NCI-H1694 treated with DMSO at 0.1 percent for 48 hours (cell line): ENCODE measurements around the gene DERL3.

Source experiments
- DNase-seq: peaks from one replicate; lab custom pipeline; 2025; lab: John Stamatoyannopoulos, UW

Gene DERL3

DNA sequence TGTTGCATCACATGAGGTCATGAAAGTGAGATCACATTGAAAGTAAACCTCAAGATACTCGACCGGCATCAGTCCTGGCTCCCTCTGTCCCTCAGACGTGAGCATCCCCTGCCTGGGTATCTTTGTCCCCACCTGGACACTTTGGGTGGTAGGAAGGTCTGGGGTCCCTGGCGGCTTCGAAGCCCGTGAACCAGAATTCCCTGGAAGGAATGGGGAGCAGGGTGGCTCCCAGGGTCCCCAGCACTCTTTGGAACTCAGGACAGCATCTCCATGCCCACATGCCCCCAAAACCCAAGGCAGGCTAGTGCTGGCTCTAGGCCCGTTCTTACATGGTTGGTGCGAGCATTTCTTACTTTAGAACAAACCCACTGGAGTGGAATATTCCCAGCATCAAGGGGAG lies 7.5 kb downstream of the DERL3 start:
- DNase-seq: no peak

DNA sequence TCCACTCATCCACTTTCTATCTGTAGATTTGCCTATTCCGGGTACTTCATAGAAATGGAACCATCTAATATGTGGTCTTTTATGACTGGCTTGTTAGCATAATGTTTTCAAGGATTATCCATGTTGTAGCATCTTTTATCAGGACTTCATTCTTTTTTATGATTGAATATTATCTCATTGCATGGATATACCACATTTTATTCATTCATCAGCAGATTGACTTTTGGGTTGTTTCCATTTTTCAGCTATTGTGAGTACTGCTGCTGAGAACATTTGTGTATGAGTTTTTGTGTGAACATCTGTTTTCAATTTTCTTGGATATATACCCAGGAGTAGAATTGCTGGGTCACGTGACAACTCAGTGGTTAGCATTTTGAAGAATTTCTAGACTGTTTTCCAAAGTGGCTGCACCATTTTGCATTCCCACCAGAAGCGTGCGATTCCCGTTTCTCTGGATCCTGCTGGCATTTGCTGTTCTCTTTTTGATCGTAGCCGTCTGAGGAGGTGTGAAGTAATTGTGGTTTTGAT lies 8.9 kb downstream of the DERL3 start:
- no peak for DNase-seq

DNA sequence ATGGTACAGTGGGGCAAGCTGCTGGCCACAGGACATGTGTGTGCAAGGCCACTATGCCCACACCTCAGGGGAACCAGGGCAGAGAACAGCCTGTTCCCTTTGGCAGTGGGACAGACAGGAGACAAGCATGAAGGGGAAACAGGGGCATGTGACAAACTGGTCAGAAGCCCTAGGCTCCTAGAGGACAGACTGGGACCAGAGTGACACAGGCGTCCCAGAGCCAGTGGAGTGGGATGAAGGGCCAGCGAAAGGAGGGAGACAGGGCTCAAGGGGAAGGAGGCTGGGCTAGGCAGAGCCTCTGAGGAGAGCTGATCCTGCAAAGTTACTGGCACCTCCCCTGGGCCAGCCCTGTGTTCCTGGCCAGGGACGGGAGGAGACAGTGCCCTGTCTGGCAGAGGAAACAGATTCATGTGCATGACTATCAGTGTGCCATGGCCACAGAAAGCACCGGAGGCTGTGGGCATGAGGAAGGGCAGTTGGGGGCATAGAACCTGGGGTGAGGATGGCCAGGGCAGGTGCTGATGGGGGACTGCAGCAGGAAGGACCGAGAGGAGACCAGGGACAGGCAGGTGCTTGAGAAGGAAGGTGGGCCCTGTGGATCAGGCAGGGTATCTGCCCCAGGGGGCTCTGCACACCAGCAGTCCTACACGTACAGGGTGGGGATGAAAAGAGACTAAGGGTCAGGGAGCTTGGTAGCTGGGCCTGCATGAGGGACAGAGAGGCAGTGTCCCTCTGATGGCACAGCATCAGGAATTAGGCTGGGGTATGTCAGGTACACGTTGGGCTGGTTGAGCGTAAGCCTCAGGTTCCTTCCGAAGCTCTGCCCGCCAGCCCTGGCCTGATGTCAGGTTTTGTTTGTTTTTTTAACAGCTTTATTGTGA lies 9.8 kb downstream of the DERL3 start:
- DNase-seq: no peak

DNA sequence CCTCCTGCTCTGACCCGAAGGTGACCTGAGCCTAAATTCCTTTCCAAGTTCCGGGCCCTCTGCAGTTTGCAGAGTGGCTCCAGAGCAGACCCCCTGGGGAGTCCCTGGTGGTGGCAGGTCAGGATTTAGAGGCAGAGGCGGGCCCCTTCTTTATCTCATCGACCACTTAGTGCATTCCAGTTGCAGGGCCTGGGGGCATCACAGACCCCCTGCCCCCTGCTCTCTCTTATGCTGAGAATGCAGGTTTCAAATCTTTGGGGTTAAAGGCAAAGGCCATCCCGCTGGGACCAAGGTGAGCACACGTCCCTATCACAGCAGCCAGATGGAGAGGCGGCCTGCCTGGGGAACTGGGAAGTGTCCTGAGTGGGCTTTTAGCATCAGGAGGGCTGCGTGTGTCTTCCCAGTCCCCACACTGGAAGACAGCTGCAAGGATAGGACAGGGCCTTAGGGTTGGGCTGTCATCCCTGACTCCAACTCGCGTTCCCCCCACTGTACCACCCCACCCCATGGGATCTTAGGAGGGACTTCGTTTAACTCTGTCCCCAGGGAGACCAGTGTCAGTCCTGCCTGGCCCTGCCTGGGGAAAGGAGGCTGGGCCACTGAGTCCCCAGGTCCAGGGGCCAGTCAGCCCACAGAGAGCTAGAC lies 11.3 kb downstream of the DERL3 start:
- DNase-seq: no peak

DNA sequence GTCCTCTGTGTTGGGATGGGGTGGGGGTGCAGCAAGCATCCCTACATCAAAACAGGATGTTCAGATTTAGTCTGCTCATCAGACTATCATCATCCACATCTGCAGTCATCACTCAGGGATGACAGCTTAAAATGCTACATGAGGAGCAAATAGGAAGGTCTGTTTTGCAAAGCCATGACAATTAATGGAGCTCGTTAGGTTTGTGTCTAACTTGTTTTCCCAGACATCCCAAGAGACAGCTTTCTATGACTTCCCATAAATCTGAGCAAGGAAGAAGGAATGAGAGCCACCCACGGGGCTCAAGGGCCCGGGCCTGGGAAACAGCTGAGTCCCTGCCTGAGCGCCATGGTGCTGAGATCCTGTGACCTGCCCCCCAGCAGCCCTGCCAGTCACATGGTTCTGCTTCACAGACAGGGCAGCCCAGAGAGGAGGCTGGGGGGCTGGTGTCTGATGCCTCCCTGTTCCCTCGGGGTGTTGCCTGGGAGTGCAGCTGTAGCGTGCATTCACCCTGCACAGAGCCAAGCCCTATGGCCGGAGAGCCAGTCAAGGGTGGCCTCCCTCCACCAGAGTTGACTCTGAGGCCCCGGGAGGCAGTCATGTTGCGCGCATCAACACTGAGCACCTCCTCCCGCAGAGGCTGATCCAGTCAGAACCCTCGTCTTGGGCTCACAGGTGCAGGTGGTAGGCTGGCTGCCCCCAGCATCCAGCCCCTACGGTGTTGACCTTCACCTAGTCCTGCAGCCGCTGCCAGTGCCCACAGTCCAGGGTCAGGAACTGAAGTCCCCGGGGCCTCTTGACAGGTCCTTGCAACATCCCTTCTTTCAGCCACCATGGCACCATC lies 12.1 kb downstream of the DERL3 start:
- no peak for DNase-seq

DNA sequence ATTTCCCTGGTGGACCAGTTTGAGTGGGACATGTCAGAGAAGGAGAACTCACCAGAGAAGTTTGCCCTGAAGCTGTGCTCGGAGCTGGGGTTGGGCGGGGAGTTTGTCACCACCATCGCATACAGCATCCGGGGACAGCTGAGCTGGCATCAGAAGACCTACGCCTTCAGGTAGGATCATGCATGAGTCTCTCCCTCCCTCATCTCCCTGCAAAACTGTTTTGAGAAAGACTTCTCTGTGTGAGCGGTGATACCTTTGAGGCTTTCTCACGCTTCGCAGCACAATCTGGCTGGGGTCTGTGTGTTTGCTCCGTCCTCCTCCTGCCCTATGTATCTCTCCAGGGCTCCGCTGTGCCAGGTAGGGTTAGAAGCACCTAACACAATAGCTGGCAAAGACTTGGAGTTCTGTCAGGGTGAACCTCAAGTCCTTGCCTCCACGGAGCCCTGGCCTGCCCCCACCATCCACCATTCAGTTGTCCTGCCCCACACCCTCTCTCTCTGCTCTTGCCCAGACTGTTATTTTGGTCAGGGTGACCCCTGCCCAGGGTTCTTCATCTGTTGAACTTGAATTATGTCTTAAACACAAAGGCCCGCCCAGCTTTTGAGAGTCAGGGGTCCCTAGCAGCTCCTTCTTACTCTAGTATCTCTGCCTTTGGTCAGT lies 13.4 kb downstream of the DERL3 start:
- DNase-seq: no peak

DNA sequence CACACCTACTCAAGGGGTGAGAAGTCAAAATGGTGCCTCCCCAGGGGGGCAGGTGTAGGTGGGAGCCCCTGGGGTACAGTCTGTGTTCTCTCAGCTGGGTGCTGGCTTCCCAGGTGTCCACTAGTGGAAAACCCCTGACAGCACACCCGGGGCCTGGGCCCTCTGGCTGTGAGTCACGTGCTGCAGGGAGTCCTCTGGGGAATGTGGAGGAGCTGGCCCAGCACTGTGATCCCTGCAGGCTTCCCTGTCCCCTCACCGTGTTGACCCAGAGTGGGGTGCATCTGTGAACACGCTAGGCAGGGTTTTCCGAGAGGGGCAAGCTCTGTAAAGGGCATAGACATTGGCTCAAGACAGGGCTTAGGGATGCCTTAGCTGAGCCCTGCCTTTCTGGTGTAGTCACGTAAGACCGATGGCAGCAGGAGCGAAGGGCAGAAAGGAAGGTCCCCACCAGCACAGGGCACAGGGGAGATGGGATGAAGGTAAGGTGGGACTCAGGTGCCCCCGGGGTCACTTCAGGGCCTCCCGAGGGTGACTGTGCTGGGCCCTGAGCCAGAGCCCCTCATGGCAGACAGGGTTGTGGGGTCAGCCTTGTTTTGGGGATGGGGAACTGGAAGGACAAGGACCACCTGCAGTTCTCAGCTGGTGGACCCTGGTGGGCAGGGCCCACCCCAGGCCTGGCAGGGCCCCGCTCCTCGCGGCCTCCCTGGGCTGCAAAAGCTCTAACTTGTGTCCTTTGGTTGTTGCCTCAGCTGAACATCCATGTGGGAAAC lies 14.1 kb downstream of the DERL3 start:
- DNase-seq: no peak

DNA sequence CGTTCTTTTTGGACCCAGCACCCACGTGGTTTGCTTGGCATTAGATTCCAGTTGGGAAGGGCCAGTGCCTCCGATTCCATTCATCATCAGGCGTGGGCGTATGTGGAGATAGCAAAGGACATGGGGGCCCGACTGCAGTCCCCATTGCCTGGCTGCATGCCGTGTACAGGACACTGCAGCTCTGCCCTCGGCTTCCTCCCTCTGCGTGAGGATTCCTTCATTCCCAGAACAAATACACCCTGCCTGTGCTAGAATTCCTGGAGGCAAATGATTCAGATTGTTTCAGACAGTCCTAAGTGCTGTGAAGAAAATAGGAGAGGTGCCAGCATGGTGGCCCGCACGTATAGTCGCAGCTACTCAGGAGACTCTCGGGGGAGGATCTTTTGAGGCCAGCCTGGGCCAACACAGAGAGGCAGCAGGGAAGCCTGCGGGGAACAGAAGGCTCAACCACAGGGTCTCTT lies 15.4 kb downstream of the DERL3 start:
- DNase-seq: no peak

DNA sequence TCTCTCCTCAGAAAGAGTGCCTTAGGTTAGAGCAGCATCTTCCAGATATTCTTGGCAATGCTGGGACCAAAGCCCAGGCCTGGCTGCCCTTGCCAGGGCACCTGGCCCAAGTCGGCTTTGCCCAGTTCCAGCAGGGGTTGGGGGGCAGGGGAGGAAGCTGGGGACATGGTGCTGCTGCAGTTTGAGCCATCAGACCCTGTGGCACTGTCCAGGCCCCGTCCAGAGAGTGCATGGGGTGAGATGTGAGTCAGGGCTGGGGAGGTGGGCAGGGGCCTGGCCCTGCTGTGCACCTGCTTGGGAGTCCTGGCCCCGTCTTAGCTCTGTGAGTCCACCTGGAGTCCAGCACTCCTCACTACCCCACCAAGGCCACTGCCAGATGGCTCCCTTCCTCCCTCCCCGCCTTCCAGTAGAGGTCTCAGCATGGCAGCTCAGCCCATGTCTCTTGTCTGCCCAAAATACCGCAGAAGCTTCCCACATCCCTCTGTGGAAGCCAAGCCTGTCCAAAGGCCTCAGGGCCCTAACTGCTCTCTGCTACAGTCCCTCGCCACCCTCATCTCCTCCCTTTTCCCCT lies 16.6 kb downstream of the DERL3 start:
- no peak for DNase-seq

DNA sequence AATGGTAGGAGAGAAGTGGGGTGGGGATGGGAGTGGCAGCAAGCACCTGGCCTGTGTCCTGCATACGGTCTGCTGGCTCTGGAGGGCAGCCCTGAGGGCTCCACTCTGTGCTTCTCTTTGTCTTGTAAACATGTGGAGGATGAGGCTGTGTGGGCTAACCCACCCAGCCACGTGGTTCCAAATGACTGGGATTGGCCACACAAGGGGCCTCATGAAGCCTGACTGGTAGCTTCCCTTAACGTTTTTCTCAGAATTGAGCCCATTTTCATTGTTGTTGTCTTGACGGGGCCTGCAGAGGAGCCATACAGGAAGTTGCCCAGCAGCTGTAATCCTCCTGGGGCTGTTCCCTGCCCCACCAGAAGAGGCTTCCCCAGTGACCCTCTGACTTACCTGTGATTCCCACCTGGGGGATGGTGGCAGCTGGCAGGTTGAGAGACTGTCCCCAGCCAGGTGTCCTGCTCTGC lies 18.0 kb downstream of the DERL3 start:
- DNase-seq: no peak

DNA sequence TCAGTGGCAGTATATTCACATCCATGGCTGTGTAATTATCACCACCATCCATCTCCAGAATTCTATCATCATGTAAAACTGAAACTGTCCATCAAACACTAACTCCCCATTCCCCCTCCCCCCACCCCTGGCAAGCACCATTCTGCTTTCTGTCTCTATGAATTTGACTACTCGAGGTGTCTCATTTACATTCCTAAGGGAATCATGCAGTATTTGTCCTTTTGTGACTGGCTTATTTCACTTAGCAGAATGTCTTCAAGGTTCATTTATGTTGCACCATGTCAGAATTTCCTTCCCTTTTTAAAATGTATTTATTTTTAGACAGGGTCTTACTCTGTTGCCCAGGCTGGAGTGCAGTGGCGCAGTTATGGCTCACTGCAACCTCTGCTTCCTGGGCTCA lies 20.3 kb downstream of the DERL3 start:
- no peak for DNase-seq

DNA sequence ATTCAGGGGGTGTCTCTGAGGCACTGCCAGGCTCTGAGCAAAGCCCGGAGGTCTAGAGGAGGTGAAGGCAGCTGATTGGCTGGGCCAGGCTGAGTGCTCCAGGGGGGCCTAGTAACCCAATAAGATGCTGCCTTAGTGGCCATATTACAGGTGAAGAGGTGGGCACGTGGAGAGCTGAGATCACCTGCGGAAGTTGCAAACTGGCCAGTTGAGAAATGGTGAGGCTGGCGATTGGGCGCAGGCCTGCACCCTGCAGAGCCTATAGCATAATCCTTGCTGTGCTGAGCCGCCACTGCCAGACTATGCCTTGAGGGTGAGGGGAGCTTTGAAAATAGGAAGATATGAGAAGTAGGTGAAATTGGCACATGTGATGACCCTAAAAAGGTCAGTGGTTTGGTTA lies 21.7 kb downstream of the DERL3 start:
- no peak for DNase-seq

DNA sequence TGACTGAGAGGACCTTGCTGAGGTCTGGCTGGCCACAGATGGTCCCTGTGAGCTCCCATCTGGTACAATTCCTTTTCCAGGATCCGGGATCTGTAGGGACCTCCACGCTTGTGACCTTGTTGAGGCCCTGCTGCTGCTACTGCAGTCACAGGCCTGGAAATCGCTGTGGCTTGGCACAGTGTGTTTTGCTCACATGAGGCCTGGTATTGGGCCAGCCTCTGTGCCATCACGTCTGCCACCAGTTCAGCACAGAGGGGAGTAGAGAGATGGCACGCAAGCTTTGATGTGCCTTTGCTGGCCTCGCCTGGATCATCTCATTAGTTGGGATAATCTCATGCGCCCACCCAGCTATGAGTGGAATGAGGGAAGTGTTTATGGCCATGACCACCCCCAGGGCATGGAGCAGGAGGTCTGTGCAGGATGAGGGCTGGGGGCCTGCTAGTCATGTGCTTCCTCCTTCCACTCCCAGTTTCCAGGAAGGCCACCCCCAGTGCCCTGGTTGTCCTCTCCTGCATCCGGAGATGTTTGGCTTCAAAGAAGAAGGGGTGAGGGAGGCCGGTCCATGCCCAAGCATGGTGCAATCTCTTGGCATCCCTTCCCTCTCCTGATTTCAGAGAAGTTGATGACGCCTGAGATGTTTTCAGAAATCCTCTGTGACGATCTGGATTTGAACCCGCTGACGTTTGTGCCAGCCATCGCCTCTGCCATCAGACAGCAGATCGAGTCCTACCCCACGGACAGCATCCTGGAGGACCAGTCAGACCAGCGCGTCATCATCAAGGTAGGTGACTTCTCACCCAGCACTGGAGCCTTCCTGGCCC lies 22.4 kb downstream of the DERL3 start:
- DNase-seq: peak; percentile 74

DNA sequence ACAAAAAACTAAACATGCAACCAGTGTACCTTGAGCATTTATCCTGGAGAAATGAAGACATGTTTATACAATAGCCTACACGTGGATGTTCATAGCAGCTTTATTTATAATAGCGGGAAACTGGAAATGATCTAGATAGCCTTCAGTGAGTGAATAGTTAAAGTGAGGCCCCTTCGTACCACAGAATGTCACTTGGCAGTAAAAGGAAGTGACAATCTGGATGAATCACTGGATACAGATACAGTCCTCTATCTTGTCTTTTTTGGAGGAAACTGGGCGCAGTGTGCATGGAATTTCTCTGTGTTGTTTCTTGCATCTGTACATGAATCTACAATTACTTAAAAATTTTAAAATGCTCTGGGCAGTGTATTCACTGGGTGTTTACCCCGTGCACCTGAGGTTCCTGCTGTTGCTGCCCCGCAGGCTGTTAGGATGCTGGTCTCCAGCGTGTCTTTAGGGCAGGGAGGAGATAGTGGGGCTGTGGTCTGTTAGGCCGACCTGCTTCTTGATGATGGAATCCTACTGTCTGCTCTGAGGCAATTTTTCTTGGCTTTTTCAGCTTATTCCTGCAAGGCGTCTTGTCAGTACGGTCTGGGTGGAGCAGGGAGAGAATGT lies 23.2 kb downstream of the DERL3 start:
- DNase-seq: no peak

DNA sequence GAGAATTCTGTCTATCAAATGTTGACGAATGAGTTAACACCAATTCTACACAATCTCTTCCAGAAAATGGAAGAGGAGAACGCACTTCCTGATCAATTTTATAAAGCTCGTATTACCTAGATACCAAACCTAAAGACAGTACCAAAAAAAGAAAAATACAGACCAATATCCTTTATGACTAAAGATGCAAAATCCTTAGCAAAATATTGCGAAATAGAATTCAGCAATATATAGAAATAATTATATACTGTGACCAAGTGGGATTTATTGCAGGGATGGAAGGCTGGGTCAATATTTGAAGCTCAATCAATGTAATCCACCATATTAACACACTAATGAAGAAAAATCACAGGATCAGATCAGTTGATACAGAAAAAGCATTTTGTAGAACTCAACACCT lies 26.4 kb downstream of the DERL3 start:
- DNase-seq: no peak

DNA sequence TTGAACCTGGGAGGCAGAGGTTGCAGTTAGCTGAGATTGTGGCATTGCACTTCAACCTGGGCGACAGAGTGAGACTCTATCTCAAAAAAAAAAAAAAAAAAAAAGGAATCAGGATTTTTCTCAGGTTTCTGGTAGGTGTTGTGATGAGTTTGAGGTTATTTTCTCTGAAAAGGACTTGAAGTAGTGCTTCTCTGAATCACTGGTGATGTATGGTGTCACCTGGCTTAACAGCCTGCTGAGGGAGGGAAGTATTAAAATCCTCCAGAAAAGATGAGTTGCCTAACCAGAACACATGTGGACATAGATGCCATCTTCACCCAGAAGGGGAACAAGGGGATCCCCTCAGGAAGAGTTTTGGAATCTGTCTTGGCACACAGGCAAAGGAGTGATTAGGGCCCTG lies 32.0 kb downstream of the DERL3 start:
- DNase-seq: no peak

DNA sequence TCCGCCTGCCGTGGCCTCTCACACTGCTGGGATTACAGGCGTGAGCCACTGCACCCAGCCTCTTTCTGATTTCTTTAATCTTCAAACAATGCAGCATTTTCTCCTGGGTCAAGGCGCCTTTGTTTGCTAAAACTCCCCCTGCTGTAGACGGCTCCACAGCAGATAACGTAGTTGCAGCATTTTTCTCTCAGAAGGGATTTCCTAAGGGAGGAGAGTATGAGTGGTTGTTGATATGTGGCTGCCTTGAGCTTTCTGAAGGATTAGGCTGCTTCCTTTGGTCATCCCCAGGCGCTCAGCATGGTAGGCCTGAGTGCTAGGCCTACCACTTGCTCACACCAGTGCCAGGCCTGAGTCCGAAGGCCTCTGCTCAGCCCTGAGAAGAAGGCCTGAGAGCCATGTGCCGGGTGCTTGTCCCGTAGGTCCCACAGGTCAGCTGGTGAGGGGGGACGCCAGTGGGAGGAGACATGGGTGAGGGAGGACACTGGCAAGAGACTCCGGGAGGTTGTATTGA lies 34.0 kb downstream of the DERL3 start:
- DNase-seq: no peak

DNA sequence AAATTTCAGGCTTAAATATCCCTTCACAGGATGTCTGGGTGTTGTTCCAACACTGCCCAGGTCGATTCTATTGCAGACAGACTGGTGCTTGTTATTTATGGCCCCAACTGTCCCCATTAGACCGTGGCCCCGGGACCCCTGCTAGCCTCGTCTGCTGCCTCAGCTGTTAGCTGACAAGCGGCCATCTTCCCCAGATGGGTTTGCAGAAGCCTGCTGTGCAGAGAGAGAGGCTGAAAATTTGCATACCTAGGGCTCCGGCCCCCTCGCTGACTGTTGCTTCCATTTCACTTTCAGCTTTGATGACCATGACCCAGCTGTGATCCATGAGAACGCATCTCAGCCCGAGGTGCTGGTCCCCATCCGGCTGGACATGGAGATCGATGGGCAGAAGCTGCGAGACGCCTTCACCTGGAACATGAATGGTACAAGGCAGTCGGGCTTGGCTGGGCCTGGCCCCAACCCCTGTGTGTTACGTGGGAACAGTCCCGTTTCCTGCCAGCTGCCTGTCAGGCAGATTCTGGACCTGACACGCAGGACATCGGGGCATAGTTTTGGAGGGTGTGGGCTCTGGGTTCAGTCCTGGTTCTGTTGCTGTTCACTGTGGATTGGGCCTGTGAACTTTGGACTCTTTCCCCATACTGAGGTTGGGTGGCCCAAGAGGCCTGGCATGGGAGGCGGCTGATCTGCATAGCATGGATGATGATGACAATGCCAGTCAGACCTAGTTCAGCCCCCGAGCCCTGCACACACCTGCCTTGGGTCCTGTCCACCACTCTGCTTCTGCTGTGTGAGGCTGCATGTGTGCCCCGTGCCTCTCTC lies 35.6 kb downstream of the DERL3 start:
- DNase-seq: no peak
